HG03045 (cell line): ENCODE data around the gene CDKN1B.
A peak's percentile ranks its signal among the peaks of the same experiment; 100 is the strongest.
"Not testable (repeated sequence)": the region's sequence is repeated elsewhere in the genome, so short reads cannot be mapped to it uniquely, and the experiment has no call there.

Experiments
- ATAC-seq: cut with Tn5 transposase; IDR thresholded peaks from one replicate; pipeline ENCODE4 v1.9.1; 2021; ENCODE audit warnings: mild to moderate bottlenecking, moderate library complexity; ENCODE audit not compliant: unreplicated experiment

CDKN1B gene

DNA sequence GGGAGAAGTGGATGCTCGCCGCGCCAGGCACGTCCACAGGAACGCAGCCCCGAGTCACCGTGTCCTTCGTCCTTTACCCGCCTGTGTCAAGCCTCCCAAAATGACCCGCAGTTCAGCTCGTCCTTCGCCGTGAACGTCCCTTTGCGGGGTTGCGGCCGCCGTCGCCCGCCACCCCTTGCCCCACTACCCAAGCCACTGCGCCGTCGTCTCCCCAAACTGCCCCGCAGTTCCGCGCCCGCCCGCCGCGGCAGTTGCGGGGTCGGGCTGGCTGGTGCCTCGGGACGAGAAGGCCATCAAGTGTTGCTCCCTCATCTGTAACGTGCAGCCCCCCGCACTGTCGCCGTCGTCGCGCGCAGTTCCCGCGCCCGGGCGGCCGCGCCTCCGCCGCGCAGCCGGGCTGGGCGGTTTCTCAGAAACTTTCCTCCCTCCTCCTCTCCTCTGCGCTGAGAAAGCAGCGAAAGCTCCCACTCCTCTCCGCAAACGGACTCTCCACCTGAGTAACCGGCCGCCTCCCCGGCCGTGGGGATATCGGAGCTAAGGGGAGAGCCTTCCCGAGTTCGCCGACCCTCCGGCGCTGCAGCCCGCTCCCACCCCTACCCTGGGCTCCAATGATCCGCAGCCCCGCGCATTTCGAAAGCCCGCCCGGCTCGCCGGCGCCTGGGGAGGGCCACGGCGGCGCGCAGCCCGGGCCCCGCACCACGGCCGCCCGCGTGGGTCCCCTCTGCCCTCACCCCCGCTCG, 6.7 kb downstream of the CDKN1B start:
- ATAC-seq, result no peak

DNA sequence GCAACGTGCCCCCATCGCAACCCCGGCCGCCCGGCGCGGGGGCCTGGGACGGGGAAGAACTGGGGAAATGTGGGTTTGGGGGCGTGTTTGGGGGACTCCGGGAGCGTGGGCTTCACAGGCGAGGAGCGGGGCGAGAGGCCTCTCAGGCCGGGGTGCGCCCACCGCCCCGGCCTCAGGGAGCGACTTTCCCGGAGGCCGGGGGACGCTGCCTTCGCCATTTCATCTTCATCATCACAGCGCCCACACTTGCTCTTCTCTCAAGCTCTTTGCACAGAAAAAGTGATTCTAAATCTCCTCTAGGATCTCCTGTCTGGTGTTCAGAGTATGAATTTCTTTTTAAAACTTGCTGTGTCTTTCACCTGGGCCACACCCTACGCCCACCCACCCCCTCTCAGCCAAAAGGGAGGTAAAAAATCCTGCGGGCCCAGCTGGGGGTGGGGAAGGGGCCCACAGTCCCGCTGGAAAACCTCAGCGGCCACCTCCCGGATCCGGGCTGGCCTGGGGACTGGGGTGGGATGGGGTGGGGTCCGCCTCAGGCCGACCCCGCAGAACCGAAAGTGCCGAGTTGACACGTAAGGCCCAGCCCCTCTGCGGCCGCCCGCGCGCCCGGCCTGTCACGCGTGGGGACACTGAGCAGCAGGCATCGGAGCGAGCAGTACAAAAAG, 7.4 kb downstream of the CDKN1B start:
- ATAC-seq, result peak; percentile 23

DNA sequence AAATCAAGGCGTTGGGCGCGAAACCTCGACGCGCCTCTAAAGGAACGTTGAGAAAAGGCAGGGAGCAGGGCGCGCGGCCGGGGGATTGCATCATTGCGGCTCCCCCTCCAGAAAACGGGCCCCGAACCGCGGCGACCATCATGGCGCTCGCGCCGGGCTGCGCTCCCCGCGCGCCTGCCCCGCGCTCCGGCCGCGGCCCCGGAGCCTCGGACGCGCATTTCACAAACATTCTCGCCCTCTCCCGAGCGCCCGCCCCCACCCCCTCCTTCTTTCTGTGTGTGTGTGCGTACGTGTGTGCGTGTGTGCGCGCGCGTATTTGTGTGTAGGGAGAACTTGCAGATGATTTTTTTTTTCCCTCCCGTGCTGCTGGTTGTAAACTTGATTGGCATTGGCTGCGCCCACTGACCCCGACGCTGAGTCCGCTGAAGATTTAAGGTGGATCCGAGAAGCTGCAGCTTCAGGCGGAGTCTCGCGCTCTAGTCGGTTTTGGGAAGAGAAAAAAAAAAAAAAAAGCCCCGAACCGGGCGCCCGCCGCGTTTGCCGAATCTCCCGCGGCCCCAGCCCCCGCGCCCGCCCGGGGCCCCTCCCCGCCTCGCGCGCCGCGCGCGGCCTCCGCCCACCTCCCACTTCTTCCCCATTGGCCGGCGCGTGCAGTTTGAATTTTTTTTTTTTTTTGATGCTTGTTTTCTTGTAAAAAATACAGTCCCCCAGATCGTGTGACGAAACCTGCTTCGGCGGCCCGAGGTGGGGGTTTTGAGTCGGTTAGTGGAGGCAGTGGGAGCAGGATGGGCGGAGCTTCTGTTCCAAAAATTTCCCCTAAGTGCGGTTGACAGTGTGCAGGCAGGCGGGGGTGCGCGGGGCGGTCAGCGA, 8.2 kb downstream of the CDKN1B start:
- peak; percentile 56 for ATAC-seq

GRCh38 chr12:12725956-12726554, 8.9 kb downstream of the CDKN1B start:
- ATAC-seq, result no peak

- no peak for ATAC-seq
These were observed 9.5 kb downstream of the CDKN1B start for GRCh38 chr12:12726555-12727093.

GRCh38 chr12:12731178-12731577, 14.0 kb downstream of the CDKN1B start:
- no peak for ATAC-seq

- ATAC-seq, result no peak
These were observed 14.6 kb downstream of the CDKN1B start for GRCh38 chr12:12731785-12732184.

DNA sequence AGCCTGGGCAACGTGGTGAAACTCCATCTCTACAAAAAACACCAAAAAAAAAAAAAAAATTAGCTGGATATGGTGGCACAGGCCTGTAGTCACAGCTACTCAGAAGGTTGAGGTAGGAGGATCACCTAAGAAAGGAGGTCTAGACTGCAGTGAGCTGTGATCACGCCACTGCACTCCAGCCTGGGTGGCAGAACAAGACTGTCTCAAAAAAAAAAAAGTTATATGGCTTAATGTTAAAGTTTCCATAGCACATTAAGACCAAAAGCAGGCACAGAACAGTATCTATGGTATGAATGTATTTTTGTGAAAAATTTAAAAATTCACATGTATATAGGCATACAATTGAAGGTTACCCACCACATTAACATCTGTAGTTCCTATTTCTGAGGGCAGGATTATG, 15.9 kb downstream of the CDKN1B start:
- ATAC-seq, result no peak

GRCh38 chr12:12734054-12734453, 16.9 kb downstream of the CDKN1B start:
- ATAC-seq, result no peak

DNA sequence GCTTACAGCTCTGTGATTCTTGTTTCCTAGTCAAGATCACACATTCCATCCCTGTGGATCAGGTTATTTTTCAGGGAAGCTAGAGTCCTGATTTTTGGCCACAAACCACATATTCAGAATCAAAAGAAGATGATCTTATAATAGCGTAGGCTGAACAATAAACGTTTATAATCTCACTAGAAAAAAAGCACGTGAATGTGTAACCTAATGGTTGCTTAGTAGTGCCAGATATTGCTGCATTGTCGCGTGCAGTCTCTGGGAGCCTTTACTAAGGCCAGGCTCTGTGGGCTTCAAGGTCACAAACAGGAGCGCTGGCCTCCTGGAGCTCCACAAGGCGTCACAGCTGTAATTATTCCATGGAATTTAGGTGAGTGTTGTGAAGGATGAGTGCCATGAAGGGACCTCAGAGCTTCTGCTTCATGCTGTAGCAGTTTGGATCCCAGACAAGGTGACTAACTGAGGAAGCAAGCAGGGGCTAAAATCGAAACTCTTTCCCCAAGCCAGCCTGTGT, 17.4 kb downstream of the CDKN1B start:
- ATAC-seq, result no peak

GRCh38 chr12:12735301-12735700, 18.1 kb downstream of the CDKN1B start:
- ATAC-seq, result no peak

DNA sequence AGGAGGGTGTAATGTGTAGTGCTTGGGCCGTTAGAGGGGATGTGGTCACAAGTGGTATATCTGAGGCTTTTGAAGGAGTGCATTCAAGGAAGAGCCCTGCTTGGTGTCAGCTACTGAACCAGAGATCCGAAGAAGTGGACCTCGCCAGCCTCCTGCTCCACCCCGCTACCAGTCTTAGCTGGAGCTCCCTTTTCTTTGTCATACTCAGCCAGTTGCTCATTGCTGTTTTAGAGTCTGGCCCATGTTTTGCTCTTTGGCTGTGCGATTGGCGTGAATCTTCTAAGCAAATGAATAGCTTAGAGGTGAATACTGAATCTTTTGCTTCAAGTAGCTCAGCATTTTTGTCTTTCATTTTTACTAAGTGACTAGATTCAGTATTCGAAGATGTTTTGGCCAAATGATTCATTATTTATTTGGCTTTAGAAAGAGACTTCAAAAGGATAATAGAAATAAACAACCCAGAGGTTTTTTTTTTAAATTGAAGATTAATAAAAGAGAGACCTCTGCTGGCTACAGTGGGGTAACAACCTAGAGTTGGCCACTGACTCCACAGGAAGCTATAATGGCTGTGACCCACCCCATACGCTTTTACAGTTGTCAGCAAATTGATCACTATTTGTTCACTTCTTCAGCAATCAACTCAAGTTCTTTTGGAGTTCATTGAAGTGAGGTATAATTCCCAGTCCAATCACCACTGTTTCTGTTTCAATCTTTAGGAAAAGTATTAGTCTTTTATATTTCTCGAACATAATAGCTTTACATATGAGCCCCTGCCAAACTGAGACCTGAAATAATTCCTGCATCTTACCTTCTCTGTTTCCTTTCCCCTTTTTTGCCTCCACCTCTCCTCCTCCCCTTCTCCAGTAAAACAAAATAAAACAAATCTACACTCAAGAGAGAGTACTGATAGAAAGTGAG, 19.9 kb downstream of the CDKN1B start:
- peak; percentile 62 for ATAC-seq

- ATAC-seq, result not testable (repeated sequence)
These were observed 21.0 kb downstream of the CDKN1B start for GRCh38 chr12:12738152-12738551.

GRCh38 chr12:12741660-12742059, 24.5 kb downstream of the CDKN1B start:
- no peak for ATAC-seq

- no peak for ATAC-seq
These were observed 27.6 kb downstream of the CDKN1B start for GRCh38 chr12:12744546-12745305.

GRCh38 chr12:12745576-12746211, 28.5 kb downstream of the CDKN1B start:
- no peak for ATAC-seq

DNA sequence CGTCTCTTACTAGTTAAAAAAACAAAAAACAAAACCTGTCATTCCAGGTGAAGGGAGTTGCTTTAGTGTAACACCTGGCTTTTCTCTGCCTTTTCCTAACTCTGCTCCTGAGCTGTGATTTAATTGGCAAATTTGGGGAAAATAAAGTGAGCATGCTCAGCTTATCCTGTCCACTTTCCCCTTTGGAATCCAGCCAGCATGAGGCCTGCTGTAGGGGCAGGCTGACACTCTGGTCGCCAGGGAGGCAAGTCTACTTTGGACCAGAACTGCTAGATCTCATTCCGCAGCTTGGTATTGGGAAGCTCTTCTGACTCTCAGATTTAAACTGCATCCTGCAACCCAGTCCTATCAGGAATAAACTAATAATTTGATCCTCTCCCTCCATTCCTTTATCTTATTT, 30.1 kb downstream of the CDKN1B start:
- no peak for ATAC-seq

DNA sequence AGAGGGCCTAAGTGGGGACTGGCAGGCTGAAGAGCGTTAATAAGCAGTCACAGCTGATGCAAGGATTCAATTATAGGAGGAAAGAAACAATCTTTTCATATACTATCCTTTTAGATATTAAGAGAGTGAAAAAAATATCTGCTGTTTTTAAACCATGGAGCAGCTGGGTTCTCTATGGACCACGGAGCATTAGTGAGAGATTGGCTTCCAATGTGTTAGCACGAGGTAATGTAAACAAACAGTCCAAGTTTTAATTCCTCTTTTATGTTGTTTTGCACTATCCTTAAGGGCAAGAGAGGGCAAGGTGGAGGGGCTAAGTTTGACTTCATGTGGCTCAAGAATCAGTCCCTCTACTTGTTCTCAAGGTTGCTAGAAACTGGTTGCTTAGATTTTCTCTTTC, 30.9 kb downstream of the CDKN1B start:
- ATAC-seq, result no peak
